DLD1 (cell line): Measurements from ENCODE around the gene SRGAP1.

ENCODE experiments used
- in situ Hi-C: cut with HindIII; loops from 2 replicates; pipeline ENCODE4 v1.10.0; 2017; ENCODE audit warnings: low sequenced_read_pairs

Gene SRGAP1

GRCh38 chr12:63928305-63928704, 83.8 kb downstream of the SRGAP1 start:
- in situ Hi-C loops, result no loop called here

GRCh38 chr12:63929426-63929825, 84.9 kb downstream of the SRGAP1 start:
- in situ Hi-C loops, result no loop called here

GRCh38 chr12:63930971-63931370, 86.5 kb downstream of the SRGAP1 start:
- in situ Hi-C loops, result no loop called here

GRCh38 chr12:63931703-63932102, 87.2 kb downstream of the SRGAP1 start:
- in situ Hi-C loops, result no loop called here

- in situ Hi-C loops, result no loop called here
Measured at GRCh38 chr12:63934936-63935335, 90.4 kb downstream of the SRGAP1 start.

GRCh38 chr12:63935361-63935760, 90.9 kb downstream of the SRGAP1 start:
- in situ Hi-C loops, result no loop called here

- in situ Hi-C loops, result no loop called here
Measured at GRCh38 chr12:63937378-63938316, 93.1 kb downstream of the SRGAP1 start.

GRCh38 chr12:63940310-63941005, 96.0 kb downstream of the SRGAP1 start:
- in situ Hi-C loops, result no loop called here

- in situ Hi-C loops, result no loop called here
Measured at GRCh38 chr12:63941166-63941800, 96.8 kb downstream of the SRGAP1 start.

- in situ Hi-C loops, result no loop called here
Measured at GRCh38 chr12:63941879-63942278, 97.4 kb downstream of the SRGAP1 start.

- in situ Hi-C loops, result no loop called here
Measured at GRCh38 chr12:63942464-63943241, 98.2 kb downstream of the SRGAP1 start.

GRCh38 chr12:63944034-63944579, 99.6 kb downstream of the SRGAP1 start:
- in situ Hi-C loops, result no loop called here

GRCh38 chr12:63944586-63945228, 100.2 kb downstream of the SRGAP1 start:
- in situ Hi-C loops, result no loop called here

- in situ Hi-C loops, result no loop called here
Measured at GRCh38 chr12:63945777-63946176, 101.3 kb downstream of the SRGAP1 start.

GRCh38 chr12:63948211-63948610, 103.7 kb downstream of the SRGAP1 start:
- in situ Hi-C loops, result no loop called here

GRCh38 chr12:63949902-63950301, 105.4 kb downstream of the SRGAP1 start:
- in situ Hi-C loops, result no loop called here

GRCh38 chr12:63952995-63953394, 108.5 kb downstream of the SRGAP1 start:
- in situ Hi-C loops, result no loop called here

- in situ Hi-C loops, result no loop called here
Measured at GRCh38 chr12:63955831-63956666, 111.5 kb downstream of the SRGAP1 start.

GRCh38 chr12:63957496-63957895, 113.0 kb downstream of the SRGAP1 start:
- in situ Hi-C loops, result no loop called here
